K562 (cell line): ENCODE data around the gene VWA7. TPM values are rescaled to one million over a fixed set of nuclear protein-coding genes. Genes with fewer than 3 reads are reported as not detected.

Experiments used
- CEBPB ChIP-seq: fragments of 450-650 bp; IDR thresholded peaks from 2 replicates; pipeline ENCODE4 v1.6.1; 2016; ENCODE audit warnings: missing genetic modification characterization, missing compliant biosample characterization
- KDM1A ChIP-seq, 2 experiments: fragments of 450-650 bp; IDR thresholded peaks; 2 replicates each; pipeline ENCODE4 v1.6.1; 2016; ENCODE audit warnings: mild to moderate bottlenecking in 2 of 2
- LEF1 ChIP-seq: fragments of 450-650 bp; IDR thresholded peaks from 2 replicates; pipeline ENCODE4 v1.6.1; 2016; ENCODE audit warnings: mild to moderate bottlenecking
- MBD2 ChIP-seq: sonication (generic); IDR thresholded peaks from 2 replicates; pipeline ENCODE4 v1.6.1; 2016; ENCODE audit warnings: low read depth, borderline replicate concordance
- NBN ChIP-seq: fragments of 450-650 bp; IDR thresholded peaks from 2 replicates; pipeline ENCODE4 v1.6.1; 2016; ENCODE audit warnings: low read depth, mild to moderate bottlenecking
- NFIX ChIP-seq: fragments of 250-450 bp; sonication (Bioruptor Pico); IDR thresholded peaks from 2 replicates; pipeline ENCODE4 v1.4.0; 2020; ENCODE audit warnings: low read depth, mild to moderate bottlenecking, moderate library complexity
- PHF21A ChIP-seq: fragments of 450-650 bp; IDR thresholded peaks from 2 replicates; pipeline ENCODE4 v1.6.1; 2017; ENCODE audit warnings: low read depth, borderline replicate concordance
- STAG1 ChIP-seq: sonication (generic); formaldehyde crosslinking; IDR thresholded peaks from 2 replicates; pipeline ENCODE4 v1.5.0; 2020; ENCODE audit warnings: missing genetic modification reagents, borderline replicate concordance
- TAF7 ChIP-seq: fragments of 450-650 bp; IDR thresholded peaks from 2 replicates; pipeline ENCODE4 v1.6.1; 2016; ENCODE audit warnings: missing genetic modification characterization, missing compliant biosample characterization
- TEAD2 ChIP-seq: fragments of 450-650 bp; IDR thresholded peaks from 2 replicates; pipeline ENCODE4 v1.6.1; 2016; ENCODE audit warnings: missing genetic modification characterization, control low read depth, missing compliant biosample characterization
- ZBTB8A ChIP-seq: fragments of 450-650 bp; IDR thresholded peaks from 2 replicates; pipeline ENCODE4 v1.6.1; 2018; ENCODE audit warnings: mild to moderate bottlenecking, moderate library complexity; ENCODE audit not compliant: partially characterized antibody
- ZC3H11A ChIP-seq: IDR thresholded peaks from 2 replicates; pipeline ENCODE4 v1.6.1; 2012; ENCODE audit warnings: low read depth, low read length, improper control_type of control experiment
- ZNF224 ChIP-seq: sonication (generic); formaldehyde crosslinking; IDR thresholded peaks from 2 replicates; pipeline ENCODE4 v1.8.0; 2022; ENCODE audit warnings: mild to moderate bottlenecking, missing genetic modification reagents
- ZNF551 ChIP-seq: fragments of 250-450 bp; sonication (Bioruptor Pico); IDR thresholded peaks from 2 replicates; pipeline ENCODE4 v1.5.0; 2021; ENCODE audit warnings: mild to moderate bottlenecking, moderate library complexity
- polyA plus RNA-seq, 8 experiments: library from polyadenylated mRNA; depleted of rRNA in 4 of 8; stranded (reverse) in 5 of 8; unstranded in 3 of 8; fragments of >200 nt; fragmentation: Nextera tagmentation in 2 of 8; fragmentation: Illumina TruSeq in 1 of 8; extraction: Ambion mirVana in 2 of 8; extraction: Trizol in 1 of 8; gene quantifications; 2 replicates each; pipeline versions ENCODE4 v1.2.1 to v1.2.3, GENCODE V29; 2011 to 2014; ENCODE audit warnings: inconsistent platforms in 1 of 8, missing spikeins in 1 of 8
- total RNA-seq, 7 experiments: library from RNA; depleted of rRNA in 6 of 7; stranded (reverse); fragments of >200 nt in 6 of 7; fragmentation: Illumina TruSeq in 2 of 7; extraction: Trizol in 2 of 7; gene quantifications; 2 replicates each; pipeline versions ENCODE4 v1.2.1 to v1.2.3, GENCODE V29; 2011 to 2021; ENCODE audit warnings: low replicate concordance in 1 of 7
- TF ChIP-seq, protein P1 (sequence below): fragments of 250-450 bp; sonication (Bioruptor Pico); IDR thresholded peaks from 2 replicates; pipeline ENCODE4 v1.6.1; 2021; ENCODE audit warnings: mild to moderate bottlenecking
- TF ChIP-seq, protein P2 (sequence below), 2 experiments: fragments of 150-350 bp in 1 of 2; IDR thresholded peaks; 2 replicates each; pipeline ENCODE4 v1.6.1; 2012 to 2016; ENCODE audit warnings: low read depth in 2 of 2, low read length in 2 of 2, mild to moderate bottlenecking in 1 of 2, moderate library complexity in 1 of 2
- TF ChIP-seq, protein P3 (sequence below), 3 experiments: fragments of 200-800 bp in 1 of 3; sonication (Bioruptor generic) in 1 of 3; sonication (generic) in 1 of 3; formaldehyde crosslinking in 1 of 3; IDR thresholded peaks; 2 replicates each; pipeline versions ENCODE4 v1.6.1 to v1.8.0; 2016 to 2022; ENCODE audit warnings: mild to moderate bottlenecking in 2 of 3, missing compliant biosample characterization in 2 of 3, missing genetic modification characterization in 2 of 3, missing genetic modification reagents in 1 of 3
- TF ChIP-seq, protein P4 (sequence below): fragments of 250-450 bp; sonication (Bioruptor Pico); IDR thresholded peaks from 2 replicates; pipeline ENCODE4 v1.4.0; 2020; ENCODE audit warnings: mild to moderate bottlenecking, moderate library complexity

The VWA7 gene
- total and polyA plus RNA-seq, 9 of the 15 experiments (the other 6 are each of a cell fraction or from before 2014, with no cell fraction given), result 0.18 to 2.9 (median 0.95) TPM

DNA sequence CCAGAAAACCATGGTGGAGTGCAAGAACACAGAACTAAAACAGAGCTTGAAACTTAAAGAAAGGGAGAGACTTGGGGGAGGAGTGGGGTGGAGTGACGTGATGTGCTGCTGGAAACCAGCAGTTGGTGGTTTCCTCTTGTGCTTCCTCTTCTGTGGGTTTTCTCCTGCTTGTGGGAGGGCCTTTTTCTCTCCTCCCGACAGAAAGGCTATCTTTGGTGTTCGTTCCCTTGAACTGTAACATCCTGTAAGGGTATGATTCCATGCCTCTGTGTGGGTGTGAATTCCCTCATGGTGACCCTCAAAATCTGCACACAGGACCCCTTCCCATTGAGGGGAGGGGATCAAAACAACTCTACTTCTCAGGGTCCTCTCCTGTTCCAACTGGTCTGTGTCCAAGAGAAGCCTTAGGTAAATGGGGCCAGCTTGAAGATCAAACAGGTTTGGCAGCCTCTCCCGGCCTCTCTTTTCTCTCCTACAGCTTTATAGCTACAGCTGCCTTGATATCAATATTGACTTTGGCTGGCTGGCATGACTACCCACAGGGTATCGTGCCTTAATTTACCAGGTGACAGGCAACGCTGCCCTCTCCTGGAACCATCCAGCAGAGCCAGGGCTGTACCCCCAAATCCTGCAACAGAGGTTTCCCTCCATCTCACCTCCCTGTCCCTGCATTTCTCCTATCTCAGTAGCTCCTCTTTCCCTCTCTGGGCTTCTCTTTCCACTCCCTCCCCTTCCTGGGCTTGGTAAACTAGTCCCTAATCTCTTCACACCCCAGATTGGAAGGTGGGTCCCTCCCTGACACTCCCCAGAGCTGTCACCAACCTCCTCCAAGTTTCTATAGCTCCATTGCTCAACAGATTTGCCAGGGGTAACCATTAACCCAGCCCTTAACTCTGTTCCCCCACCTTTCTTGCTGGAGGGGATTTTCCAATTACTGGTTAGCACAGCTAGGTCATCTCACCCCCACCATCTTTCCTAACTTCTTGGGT is 38.8 kb downstream of the VWA7 start (continued):
- TF ChIP-seq MBD2 (no peak), CEBPB (tag) (peak; percentile 94), PHF21A (no peak), TAF7 (tag) (peak; percentile 4), LEF1 (no peak), STAG1 (CRISPR knock-in tag) (no peak), ZBTB8A (no peak), NBN (no peak), NFIX (CRISPR knock-in tag) (no peak), ZNF551 (CRISPR knock-in tag) (no peak), TEAD2 (tag) (0 out of 2 replicates have a peak, but pooled peaks have one; percentile 15), KDM1A (IDR thresholded peaks at IDR 0.05) (no peak), ZC3H11A (no peak), ZNF224 (CRISPR knock-in tag) (no peak)
- TF ChIP-seq, protein P1, sequence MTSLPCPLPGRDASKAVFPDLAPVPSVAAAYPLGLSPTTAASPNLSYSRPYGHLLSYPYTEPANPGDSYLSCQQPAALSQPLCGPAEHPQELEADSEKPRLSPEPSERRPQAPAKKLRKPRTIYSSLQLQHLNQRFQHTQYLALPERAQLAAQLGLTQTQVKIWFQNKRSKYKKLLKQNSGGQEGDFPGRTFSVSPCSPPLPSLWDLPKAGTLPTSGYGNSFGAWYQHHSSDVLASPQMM, result no peak
- TF ChIP-seq, protein P2, sequence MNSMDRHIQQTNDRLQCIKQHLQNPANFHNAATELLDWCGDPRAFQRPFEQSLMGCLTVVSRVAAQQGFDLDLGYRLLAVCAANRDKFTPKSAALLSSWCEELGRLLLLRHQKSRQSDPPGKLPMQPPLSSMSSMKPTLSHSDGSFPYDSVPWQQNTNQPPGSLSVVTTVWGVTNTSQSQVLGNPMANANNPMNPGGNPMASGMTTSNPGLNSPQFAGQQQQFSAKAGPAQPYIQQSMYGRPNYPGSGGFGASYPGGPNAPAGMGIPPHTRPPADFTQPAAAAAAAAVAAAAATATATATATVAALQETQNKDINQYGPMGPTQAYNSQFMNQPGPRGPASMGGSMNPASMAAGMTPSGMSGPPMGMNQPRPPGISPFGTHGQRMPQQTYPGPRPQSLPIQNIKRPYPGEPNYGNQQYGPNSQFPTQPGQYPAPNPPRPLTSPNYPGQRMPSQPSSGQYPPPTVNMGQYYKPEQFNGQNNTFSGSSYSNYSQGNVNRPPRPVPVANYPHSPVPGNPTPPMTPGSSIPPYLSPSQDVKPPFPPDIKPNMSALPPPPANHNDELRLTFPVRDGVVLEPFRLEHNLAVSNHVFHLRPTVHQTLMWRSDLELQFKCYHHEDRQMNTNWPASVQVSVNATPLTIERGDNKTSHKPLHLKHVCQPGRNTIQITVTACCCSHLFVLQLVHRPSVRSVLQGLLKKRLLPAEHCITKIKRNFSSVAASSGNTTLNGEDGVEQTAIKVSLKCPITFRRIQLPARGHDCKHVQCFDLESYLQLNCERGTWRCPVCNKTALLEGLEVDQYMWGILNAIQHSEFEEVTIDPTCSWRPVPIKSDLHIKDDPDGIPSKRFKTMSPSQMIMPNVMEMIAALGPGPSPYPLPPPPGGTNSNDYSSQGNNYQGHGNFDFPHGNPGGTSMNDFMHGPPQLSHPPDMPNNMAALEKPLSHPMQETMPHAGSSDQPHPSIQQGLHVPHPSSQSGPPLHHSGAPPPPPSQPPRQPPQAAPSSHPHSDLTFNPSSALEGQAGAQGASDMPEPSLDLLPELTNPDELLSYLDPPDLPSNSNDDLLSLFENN (IDR thresholded peaks at IDR 0.05; ENCODE audit: low read depth in 2 of 2, low read length in 2 of 2), result peak in 1 of 2 experiments; percentile 63; a peak in 2 of 4 replicates
- TF ChIP-seq, protein P3, sequence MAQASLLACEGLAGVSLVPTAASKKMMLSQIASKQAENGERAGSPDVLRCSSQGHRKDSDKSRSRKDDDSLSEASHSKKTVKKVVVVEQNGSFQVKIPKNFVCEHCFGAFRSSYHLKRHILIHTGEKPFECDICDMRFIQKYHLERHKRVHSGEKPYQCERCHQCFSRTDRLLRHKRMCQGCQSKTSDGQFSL (CRISPR knock-in tag; IDR thresholded peaks at IDR 0.05), result no peak
- TF ChIP-seq, protein P3 (tag; IDR thresholded peaks at IDR 0.05), result 0 out of 4 replicates have a peak, but pooled peaks of 1 of the 2 experiments have one; percentile 41
- TF ChIP-seq, protein P4, sequence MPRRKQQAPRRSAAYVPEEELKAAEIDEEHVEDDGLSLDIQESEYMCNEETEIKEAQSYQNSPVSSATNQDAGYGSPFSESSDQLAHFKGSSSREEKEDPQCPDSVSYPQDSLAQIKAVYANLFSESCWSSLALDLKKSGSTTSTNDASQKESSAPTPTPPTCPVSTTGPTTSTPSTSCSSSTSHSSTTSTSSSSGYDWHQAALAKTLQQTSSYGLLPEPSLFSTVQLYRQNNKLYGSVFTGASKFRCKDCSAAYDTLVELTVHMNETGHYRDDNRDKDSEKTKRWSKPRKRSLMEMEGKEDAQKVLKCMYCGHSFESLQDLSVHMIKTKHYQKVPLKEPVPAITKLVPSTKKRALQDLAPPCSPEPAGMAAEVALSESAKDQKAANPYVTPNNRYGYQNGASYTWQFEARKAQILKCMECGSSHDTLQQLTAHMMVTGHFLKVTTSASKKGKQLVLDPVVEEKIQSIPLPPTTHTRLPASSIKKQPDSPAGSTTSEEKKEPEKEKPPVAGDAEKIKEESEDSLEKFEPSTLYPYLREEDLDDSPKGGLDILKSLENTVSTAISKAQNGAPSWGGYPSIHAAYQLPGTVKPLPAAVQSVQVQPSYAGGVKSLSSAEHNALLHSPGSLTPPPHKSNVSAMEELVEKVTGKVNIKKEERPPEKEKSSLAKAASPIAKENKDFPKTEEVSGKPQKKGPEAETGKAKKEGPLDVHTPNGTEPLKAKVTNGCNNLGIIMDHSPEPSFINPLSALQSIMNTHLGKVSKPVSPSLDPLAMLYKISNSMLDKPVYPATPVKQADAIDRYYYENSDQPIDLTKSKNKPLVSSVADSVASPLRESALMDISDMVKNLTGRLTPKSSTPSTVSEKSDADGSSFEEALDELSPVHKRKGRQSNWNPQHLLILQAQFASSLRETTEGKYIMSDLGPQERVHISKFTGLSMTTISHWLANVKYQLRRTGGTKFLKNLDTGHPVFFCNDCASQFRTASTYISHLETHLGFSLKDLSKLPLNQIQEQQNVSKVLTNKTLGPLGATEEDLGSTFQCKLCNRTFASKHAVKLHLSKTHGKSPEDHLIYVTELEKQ (CRISPR knock-in tag), result no peak
